Measurements from ENCODE around the gene ANKRD29. TPM values are rescaled to one million over a fixed set of nuclear protein-coding genes. Genes with fewer than 3 reads are reported as not detected.

ANKRD29 gene
- total and polyA plus RNA-seq, 4 experiments from 2014 or later = 0.91 to 1.3 TPM; not detected in 2

DNA sequence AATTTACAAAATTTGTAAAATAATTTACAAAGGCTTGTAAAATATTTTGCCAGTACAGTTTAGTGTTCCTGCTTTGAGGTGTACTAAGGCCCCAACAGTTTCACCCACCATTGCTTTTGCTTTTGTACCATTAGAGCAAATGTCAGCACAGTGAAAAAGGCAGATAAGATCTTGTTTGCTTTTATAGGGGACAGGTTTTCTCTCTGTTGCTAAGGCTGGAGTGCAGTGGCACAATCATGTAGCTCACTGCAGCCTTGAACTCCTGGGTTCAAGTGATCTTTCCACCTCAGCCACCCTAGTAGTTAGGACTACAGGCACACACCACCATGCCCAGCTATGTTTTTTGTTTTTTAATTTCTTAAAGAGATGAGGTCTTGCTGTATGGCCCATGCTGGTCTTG is 56.8 kb downstream of the ANKRD29 start:
- intact Hi-C loops (cut with micrococcal nuclease) = no loop called here
- Mint-ChIP-seq H3K4me3 (no peak overlapping the region), H3K36me3 (no peaks in the 10 kb centered on the region), H3K9me3 (no peaks in the 10 kb centered on the region), H3K4me1 (no peaks in the 10 kb centered on the region), H3K27me3 (peaks cover 3% of the 10 kb centered on the region in 2 donors), H3K27ac (no peak overlapping the region)
- Histone ChIP-seq H3K4me3 (ENCODE audit: low read length in 2 of 2) (no peak overlapping the region), H3K27me3 (ENCODE audit: insufficient read depth, low read length) (no peaks in the 10 kb centered on the region), H3K9me3 (ENCODE audit: control insufficient read depth in 1 of 2, low read length in 2 of 2) (no peaks in the 10 kb centered on the region), H3K27ac (ENCODE audit: low read depth, low read length) (no peak overlapping the region), H3K4me1 (ENCODE audit: insufficient read depth, low read length) (no peaks in the 10 kb centered on the region), H3K36me3 (ENCODE audit: insufficient read depth, low read length) (no peaks in the 10 kb centered on the region)
- POLR2A ChIA-PET (ENCODE audit: partially characterized antibody) = no interaction called here
- CTCF ChIA-PET (ENCODE audit: partially characterized antibody) = no interaction called here
- no peak for DNase-seq

DNA sequence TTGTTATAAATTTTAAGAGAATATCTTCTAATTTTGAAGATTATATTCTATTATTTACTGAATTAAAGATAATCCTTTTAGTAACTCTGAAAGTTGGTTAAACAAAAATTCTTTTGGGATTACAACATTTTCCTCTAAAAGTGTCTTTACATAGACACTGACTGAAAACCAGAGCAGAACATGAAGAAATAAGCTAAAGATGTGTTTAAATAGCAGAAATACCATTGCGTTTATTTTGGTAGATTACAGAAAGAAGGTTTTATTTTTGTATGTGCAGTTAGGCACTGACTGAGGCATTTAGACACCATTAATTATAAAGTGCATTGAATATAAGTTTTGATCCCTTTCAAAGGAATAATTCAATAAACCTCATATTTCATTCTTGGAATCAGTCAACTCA is 62.9 kb downstream of the ANKRD29 start:
- CTCF ChIA-PET (ENCODE audit: partially characterized antibody) = interaction anchor here (0.7 to 1.3 kb wide), 2 partner anchors 15 to 95 kb away, joined by 3 to 4 read pairs; no protein-coding TSS in a partner anchor
- H3K9me3 ChIP-seq (ENCODE audit: control insufficient read depth in 1 of 2, low read length in 2 of 2) = no peaks in the 10 kb centered on the region
- no peak for DNase-seq
- H3K27me3 ChIP-seq (ENCODE audit: insufficient read depth, low read length) = peaks cover 5% of the 10 kb centered on the region
- H3K27ac Mint-ChIP-seq = no peak overlapping the region
- intact Hi-C loops (cut with micrococcal nuclease) = no loop called here
- peaks cover 0 to 2% of the 10 kb centered on the region in 2 donors for H3K27me3 Mint-ChIP-seq
- no peaks in the 10 kb centered on the region for H3K36me3 ChIP-seq (ENCODE audit: insufficient read depth, low read length)
- H3K27ac ChIP-seq (ENCODE audit: low read depth, low read length) = no peak overlapping the region
- no peaks in the 10 kb centered on the region for H3K36me3 Mint-ChIP-seq
- H3K4me1 Mint-ChIP-seq = no peaks in the 10 kb centered on the region
- no peaks in the 10 kb centered on the region for H3K4me1 ChIP-seq (ENCODE audit: insufficient read depth, low read length)
- POLR2A ChIA-PET (ENCODE audit: partially characterized antibody) = no interaction called here
- H3K9me3 Mint-ChIP-seq = no peaks in the 10 kb centered on the region
- no peak overlapping the region for H3K4me3 Mint-ChIP-seq
- no peak overlapping the region for H3K4me3 ChIP-seq (ENCODE audit: low read length in 2 of 2)

DNA sequence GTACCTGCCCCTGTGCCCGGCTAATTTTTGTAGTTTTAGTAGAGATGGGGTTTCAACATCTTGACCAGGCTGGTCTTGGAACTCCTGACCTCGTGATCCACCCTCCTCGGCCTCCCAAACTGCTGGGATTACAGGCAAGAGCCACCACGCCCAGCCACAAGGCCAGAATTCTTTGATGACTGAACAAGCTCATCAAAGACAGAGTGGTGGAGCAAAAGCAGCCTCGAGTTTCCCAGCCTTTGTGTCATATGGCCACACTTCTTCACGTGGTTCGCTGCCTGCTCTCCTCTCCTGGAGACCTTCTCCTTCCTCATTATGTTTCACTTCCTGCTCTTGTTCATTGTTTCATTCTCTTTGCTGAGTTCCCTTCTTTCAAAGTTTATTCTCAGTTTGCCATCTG is 66.5 kb downstream of the ANKRD29 start:
- Mint-ChIP-seq H3K4me1 (no peaks in the 10 kb centered on the region), H3K9me3 (no peaks in the 10 kb centered on the region), H3K36me3 (no peaks in the 10 kb centered on the region), H3K27me3 (no peaks in the 10 kb centered on the region), H3K27ac (no peak overlapping the region), H3K4me3 (no peak overlapping the region)
- no peaks in the 10 kb centered on the region for H3K36me3 ChIP-seq (ENCODE audit: insufficient read depth, low read length)
- H3K9me3 ChIP-seq (ENCODE audit: control insufficient read depth in 1 of 2, low read length in 2 of 2) = no peaks in the 10 kb centered on the region
- H3K27me3 ChIP-seq (ENCODE audit: insufficient read depth, low read length) = peaks cover 5% of the 10 kb centered on the region
- H3K4me3 ChIP-seq (ENCODE audit: low read length in 2 of 2) = no peak overlapping the region
- POLR2A ChIA-PET (ENCODE audit: partially characterized antibody) = no interaction called here
- no peaks in the 10 kb centered on the region for H3K4me1 ChIP-seq (ENCODE audit: insufficient read depth, low read length)
- CTCF ChIA-PET (ENCODE audit: partially characterized antibody) = no interaction called here
- intact Hi-C loops (cut with micrococcal nuclease) = no loop called here
- no peak overlapping the region for H3K27ac ChIP-seq (ENCODE audit: low read depth, low read length)
- DNase-seq = no peak

DNA sequence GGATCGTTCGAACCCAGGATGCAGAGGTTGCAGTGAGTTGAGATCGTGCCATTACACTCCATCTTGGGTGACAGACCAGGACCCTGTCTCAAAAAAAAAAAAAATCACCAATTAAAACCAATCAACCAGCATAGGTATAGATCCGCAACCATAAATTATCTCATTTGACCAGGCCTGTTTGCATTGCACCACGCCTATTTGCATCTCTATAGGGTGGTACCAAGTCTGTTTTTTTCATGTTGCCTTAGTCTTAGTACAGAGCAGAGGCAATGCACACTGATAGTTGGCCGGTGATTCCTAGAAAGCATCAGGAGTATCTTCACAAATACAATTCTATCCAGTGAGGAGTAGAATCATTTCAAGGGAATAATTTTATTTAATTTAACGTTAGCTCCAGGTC is 67.1 kb downstream of the ANKRD29 start:
- H3K27me3 Mint-ChIP-seq = peaks cover 0 to 4% of the 10 kb centered on the region in 2 donors
- H3K4me3 Mint-ChIP-seq = no peak overlapping the region
- POLR2A ChIA-PET (ENCODE audit: partially characterized antibody) = no interaction called here
- no peak overlapping the region for H3K27ac ChIP-seq (ENCODE audit: low read depth, low read length)
- no peaks in the 10 kb centered on the region for H3K9me3 ChIP-seq (ENCODE audit: control insufficient read depth in 1 of 2, low read length in 2 of 2)
- no peaks in the 10 kb centered on the region for H3K9me3 Mint-ChIP-seq
- no peak for DNase-seq
- no peak overlapping the region for H3K4me3 ChIP-seq (ENCODE audit: low read length in 2 of 2)
- peaks cover 5% of the 10 kb centered on the region for H3K27me3 ChIP-seq (ENCODE audit: insufficient read depth, low read length)
- H3K4me1 Mint-ChIP-seq = no peaks in the 10 kb centered on the region
- H3K36me3 ChIP-seq (ENCODE audit: insufficient read depth, low read length) = no peaks in the 10 kb centered on the region
- H3K27ac Mint-ChIP-seq = no peak overlapping the region
- CTCF ChIA-PET (ENCODE audit: partially characterized antibody) = interaction anchor here (0.9 kb wide), 1 partner anchor 100 kb away, joined by 3 read pairs; no protein-coding TSS in a partner anchor
- intact Hi-C loops (cut with micrococcal nuclease) = no loop called here
- no peaks in the 10 kb centered on the region for H3K36me3 Mint-ChIP-seq
- H3K4me1 ChIP-seq (ENCODE audit: insufficient read depth, low read length) = no peaks in the 10 kb centered on the region

DNA sequence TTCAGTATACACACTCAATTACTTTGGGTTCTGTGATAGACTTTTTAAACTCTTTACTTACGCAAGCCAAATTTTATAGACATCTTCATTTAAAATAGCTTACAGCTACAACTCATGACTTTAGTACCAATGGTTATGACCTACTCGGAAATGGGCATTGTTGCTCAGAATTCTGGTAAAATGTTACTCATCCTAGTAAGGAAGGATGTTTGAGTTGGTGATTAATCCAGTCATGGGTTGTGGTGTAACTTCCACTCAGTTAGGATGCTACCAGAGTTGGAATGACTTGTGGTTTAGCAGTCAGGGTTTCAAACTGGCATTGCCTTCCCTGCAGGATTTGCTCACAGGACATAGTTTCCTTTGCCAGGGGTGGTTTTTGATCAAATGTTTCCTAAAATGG is 69.0 kb downstream of the ANKRD29 start:
- Histone ChIP-seq H3K27me3 (ENCODE audit: insufficient read depth, low read length) (no peaks in the 10 kb centered on the region), H3K9me3 (ENCODE audit: control insufficient read depth in 1 of 2, low read length in 2 of 2) (no peaks in the 10 kb centered on the region), H3K27ac (ENCODE audit: low read depth, low read length) (no peak overlapping the region), H3K4me1 (ENCODE audit: insufficient read depth, low read length) (no peaks in the 10 kb centered on the region), H3K4me3 (ENCODE audit: low read length in 2 of 2) (no peak overlapping the region), H3K36me3 (ENCODE audit: insufficient read depth, low read length) (no peaks in the 10 kb centered on the region)
- Mint-ChIP-seq H3K27me3 (peaks cover 0 to 4% of the 10 kb centered on the region in 2 donors), H3K9me3 (no peaks in the 10 kb centered on the region), H3K27ac (no peak overlapping the region), H3K4me3 (no peak overlapping the region), H3K36me3 (no peaks in the 10 kb centered on the region), H3K4me1 (no peaks in the 10 kb centered on the region)
- DNase-seq = no peak
- ChIA-PET CTCF (ENCODE audit: partially characterized antibody) (no interaction called here), POLR2A (ENCODE audit: partially characterized antibody) (no interaction called here)
- intact Hi-C loops (cut with micrococcal nuclease) = no loop called here

DNA sequence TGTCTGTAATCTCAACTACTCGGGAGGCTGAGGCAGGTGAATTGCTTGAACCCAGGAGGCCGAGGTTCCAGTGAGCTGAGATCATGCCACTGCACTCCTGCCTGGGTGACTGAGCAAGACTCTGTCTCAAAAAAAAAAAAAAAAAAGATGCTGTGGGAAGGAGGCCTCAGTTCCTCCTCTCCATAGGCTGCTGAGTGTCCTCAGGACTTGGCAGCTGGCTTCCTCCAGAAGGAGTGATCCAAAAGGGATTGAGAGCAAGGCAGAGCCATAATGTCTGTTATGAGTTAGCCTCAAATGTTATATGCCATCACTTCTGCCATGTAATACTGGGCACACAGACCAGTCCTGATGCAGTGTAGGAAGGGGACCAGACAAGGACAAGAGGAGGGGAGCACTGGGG is 69.8 kb downstream of the ANKRD29 start:
- Histone ChIP-seq H3K4me1 (ENCODE audit: insufficient read depth, low read length) (no peaks in the 10 kb centered on the region), H3K36me3 (ENCODE audit: insufficient read depth, low read length) (no peaks in the 10 kb centered on the region), H3K27ac (ENCODE audit: low read depth, low read length) (no peak overlapping the region), H3K4me3 (ENCODE audit: low read length in 2 of 2) (no peak overlapping the region), H3K27me3 (ENCODE audit: insufficient read depth, low read length) (no peaks in the 10 kb centered on the region), H3K9me3 (ENCODE audit: control insufficient read depth in 1 of 2, low read length in 2 of 2) (no peaks in the 10 kb centered on the region)
- no peaks in the 10 kb centered on the region for H3K9me3 Mint-ChIP-seq
- peaks cover 0 to 4% of the 10 kb centered on the region in 2 donors for H3K27me3 Mint-ChIP-seq
- no peaks in the 10 kb centered on the region for H3K36me3 Mint-ChIP-seq
- ChIA-PET POLR2A (ENCODE audit: partially characterized antibody) (interaction anchor here (0.6 kb wide), 1 partner anchor 114 kb away, joined by 4 read pairs; no protein-coding TSS in a partner anchor), CTCF (ENCODE audit: partially characterized antibody) (no interaction called here)
- intact Hi-C loops (cut with micrococcal nuclease) = no loop called here
- no peak for DNase-seq
- H3K27ac Mint-ChIP-seq = no peak overlapping the region
- H3K4me3 Mint-ChIP-seq = no peak overlapping the region
- H3K4me1 Mint-ChIP-seq = no peaks in the 10 kb centered on the region

DNA sequence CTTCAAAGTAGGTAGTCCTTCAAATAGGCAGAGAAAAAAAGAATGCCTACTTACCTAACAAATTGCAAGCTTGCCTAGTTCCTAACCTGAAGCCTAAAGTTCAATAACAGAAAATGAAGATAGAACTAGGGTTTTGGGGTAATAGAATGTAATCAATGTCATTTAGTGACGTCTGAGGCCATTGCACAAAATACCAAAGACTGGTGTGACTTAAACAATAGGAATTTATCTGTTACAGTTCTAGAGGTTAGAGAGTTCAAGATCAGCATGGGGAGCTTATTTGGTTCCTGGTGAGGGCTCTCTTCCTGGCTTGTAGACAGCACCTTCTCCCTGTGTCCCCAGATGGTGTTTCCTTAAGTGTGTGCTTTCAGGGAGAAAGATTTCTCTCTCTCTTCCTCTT is 71.7 kb downstream of the ANKRD29 start:
- Mint-ChIP-seq H3K36me3 (peaks cover 0 to 5% of the 10 kb centered on the region in 2 donors), H3K9me3 (no peaks in the 10 kb centered on the region)

More for the DNA sequence above, 71.7 kb downstream of the ANKRD29 start:
- Histone ChIP-seq H3K27ac (ENCODE audit: low read depth, low read length) (no peak overlapping the region), H3K4me3 (ENCODE audit: low read length in 2 of 2) (no peak overlapping the region), H3K27me3 (ENCODE audit: insufficient read depth, low read length) (no peaks in the 10 kb centered on the region), H3K36me3 (ENCODE audit: insufficient read depth, low read length) (no peaks in the 10 kb centered on the region), H3K4me1 (ENCODE audit: insufficient read depth, low read length) (peaks cover 5% of the 10 kb centered on the region), H3K9me3 (ENCODE audit: control insufficient read depth in 1 of 2, low read length in 2 of 2) (no peaks in the 10 kb centered on the region)
- peaks cover 3 to 7% (median 6%) of the 10 kb centered on the region in 4 donors for H3K4me1 Mint-ChIP-seq
- POLR2A ChIA-PET (ENCODE audit: partially characterized antibody) = no interaction called here
- no peak overlapping the region for H3K27ac Mint-ChIP-seq
- no peak overlapping the region for H3K4me3 Mint-ChIP-seq
- intact Hi-C loops (cut with micrococcal nuclease) = no loop called here
- H3K27me3 Mint-ChIP-seq = peaks cover 0 to 4% of the 10 kb centered on the region in 2 donors
- no peak for DNase-seq
- CTCF ChIA-PET (ENCODE audit: partially characterized antibody) = interaction anchor here (0.8 to 6.1 kb wide), 4 partner anchors 12 to 89 kb away, joined by 3 to 85 read pairs (median 4); no protein-coding TSS in a partner anchor

All from CD4-positive, alpha-beta memory T cell (primary cell).